K562 (cell line): ENCODE measurements around the gene LRRC8A.

Experiments used
- CTCF ChIP-seq, 3 experiments: IDR thresholded peaks in 2 of 3; conservative IDR thresholded peaks in 1 of 3; 2 replicates each; pipeline ENCODE4 v1.5.1; 2011 to 2012; ENCODE audit warnings: low read length in 3 of 3, mild to moderate bottlenecking in 3 of 3, control low read depth in 2 of 3, improper control_type of control experiment in 1 of 3, inconsistent platforms in 1 of 3, low read depth in 1 of 3, mixed read lengths in 1 of 3, moderate library complexity in 1 of 3; ENCODE audit not compliant: insufficient read depth in 2 of 3
- ETS2 ChIP-seq: IDR thresholded peaks from 2 replicates; pipeline ENCODE4 v1.6.1; 2016; ENCODE audit warnings: borderline replicate concordance, missing genetic modification characterization, mild to moderate bottlenecking, moderate library complexity, missing compliant biosample characterization; ENCODE audit not compliant: poor library complexity, severe bottlenecking
- NFRKB ChIP-seq: fragments of 450-650 bp; IDR thresholded peaks from 2 replicates; pipeline ENCODE4 v1.6.1; 2016; ENCODE audit warnings: low read depth
- NR2F6 ChIP-seq: fragments of 450-650 bp; formaldehyde crosslinking; IDR thresholded peaks from 2 replicates; pipeline ENCODE4 v1.4.0; 2020; ENCODE audit warnings: mild to moderate bottlenecking
- POLR2A ChIP-seq: fragments of 450-650 bp; conservative IDR thresholded peaks from 2 replicates; pipeline ENCODE4 v1.6.1; 2016
- TAF1 ChIP-seq: IDR thresholded peaks from 2 replicates; pipeline ENCODE4 v1.6.1; 2011; ENCODE audit warnings: mild to moderate bottlenecking, low read length, moderate library complexity; ENCODE audit not compliant: insufficient read depth, control insufficient read depth, severe bottlenecking; ENCODE audit errors: extremely low read depth
- TAF9B ChIP-seq: fragments of 450-650 bp; IDR thresholded peaks from 2 replicates; pipeline ENCODE4 v1.6.1; 2018; ENCODE audit warnings: mild to moderate bottlenecking; ENCODE audit not compliant: partially characterized antibody
- ZBTB9 ChIP-seq: fragments of 450-650 bp; formaldehyde crosslinking; IDR thresholded peaks from 2 replicates; pipeline ENCODE4 v1.4.0; 2020; ENCODE audit warnings: mild to moderate bottlenecking, moderate library complexity
- ZNF778 ChIP-seq: fragments of 450-650 bp; formaldehyde crosslinking; IDR thresholded peaks from 2 replicates; pipeline ENCODE4 v1.4.0; 2020; ENCODE audit warnings: mild to moderate bottlenecking, moderate library complexity
- TF ChIP-seq, protein P1 (sequence below): fragments of 250-450 bp; sonication (Bioruptor Pico); IDR thresholded peaks from 2 replicates; pipeline ENCODE4 v1.5.0; 2021; ENCODE audit warnings: mild to moderate bottlenecking, borderline replicate concordance
- TF ChIP-seq, protein P2 (sequence below): conservative IDR thresholded peaks from 2 replicates; pipeline ENCODE4 v1.6.1; 2011; ENCODE audit warnings: low read depth, mild to moderate bottlenecking, low read length; ENCODE audit not compliant: control insufficient read depth
- TF ChIP-seq, protein P3 (sequence below): fragments of 250-450 bp; sonication (Bioruptor Pico); IDR thresholded peaks from 2 replicates; pipeline ENCODE4 v1.8.0; 2021; ENCODE audit warnings: moderate library complexity, mild to moderate bottlenecking, inconsistent platforms

DNA sequence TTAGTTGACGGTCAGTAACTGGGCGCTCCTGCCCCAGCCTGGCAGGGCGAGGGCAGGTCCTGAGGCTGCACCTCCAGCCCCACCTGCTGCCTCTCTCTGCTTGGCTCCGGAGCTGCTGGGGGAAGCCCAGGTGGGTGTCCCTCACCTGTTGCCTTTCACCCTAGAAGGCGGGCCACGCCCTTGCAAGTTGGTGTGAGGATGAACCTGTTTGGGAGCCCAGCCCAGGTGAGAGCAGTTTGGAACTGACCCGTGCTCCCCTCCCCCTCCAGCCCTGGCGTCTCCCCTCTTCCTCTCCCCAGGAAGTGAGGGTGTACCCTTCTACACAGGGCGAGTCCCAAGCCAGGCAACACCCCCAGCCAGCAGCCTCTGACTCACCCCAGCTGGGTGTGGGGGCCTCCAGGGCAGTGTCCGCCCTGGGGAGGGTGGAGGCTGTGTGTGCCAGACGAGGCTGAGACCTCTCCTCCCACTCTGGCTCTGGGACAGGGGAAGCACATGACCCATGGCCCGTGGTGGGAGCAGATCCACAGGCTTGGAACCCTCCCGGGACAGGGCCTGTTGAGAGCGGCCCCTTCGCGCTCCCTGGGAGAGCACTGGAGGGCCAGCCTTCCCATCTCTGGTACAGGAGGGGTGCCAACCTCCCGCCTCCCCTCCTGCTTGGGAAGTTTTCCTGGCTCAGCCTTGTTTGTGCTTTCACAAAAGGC, 10.4 kb downstream of the LRRC8A start:
- TF ChIP-seq NR2F6 (CRISPR knock-in tag): no peak
- no peak for TF ChIP-seq TAF9B
- TF ChIP-seq ZBTB9 (CRISPR knock-in tag): no peak
- TF ChIP-seq, protein P1, sequence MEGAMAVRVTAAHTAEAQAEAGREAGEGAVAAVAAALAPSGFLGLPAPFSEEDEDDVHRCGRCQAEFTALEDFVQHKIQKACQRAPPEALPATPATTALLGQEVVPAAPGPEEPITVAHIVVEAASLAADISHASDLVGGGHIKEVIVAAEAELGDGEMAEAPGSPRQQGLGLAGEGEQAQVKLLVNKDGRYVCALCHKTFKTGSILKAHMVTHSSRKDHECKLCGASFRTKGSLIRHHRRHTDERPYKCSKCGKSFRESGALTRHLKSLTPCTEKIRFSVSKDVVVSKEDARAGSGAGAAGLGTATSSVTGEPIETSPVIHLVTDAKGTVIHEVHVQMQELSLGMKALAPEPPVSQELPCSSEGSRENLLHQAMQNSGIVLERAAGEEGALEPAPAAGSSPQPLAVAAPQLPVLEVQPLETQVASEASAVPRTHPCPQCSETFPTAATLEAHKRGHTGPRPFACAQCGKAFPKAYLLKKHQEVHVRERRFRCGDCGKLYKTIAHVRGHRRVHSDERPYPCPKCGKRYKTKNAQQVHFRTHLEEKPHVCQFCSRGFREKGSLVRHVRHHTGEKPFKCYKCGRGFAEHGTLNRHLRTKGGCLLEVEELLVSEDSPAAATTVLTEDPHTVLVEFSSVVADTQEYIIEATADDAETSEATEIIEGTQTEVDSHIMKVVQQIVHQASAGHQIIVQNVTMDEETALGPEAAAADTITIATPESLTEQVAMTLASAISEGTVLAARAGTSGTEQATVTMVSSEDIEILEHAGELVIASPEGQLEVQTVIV (CRISPR knock-in tag): no peak
- TF ChIP-seq POLR2A: no peak
- TF ChIP-seq, protein P2, sequence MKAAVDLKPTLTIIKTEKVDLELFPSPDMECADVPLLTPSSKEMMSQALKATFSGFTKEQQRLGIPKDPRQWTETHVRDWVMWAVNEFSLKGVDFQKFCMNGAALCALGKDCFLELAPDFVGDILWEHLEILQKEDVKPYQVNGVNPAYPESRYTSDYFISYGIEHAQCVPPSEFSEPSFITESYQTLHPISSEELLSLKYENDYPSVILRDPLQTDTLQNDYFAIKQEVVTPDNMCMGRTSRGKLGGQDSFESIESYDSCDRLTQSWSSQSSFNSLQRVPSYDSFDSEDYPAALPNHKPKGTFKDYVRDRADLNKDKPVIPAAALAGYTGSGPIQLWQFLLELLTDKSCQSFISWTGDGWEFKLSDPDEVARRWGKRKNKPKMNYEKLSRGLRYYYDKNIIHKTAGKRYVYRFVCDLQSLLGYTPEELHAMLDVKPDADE: no peak
- no peak for TF ChIP-seq NFRKB
- TF ChIP-seq ETS2: no peak
- no peak for TF ChIP-seq CTCF (IDR thresholded peaks at IDR 0.05 in 2 of 3, conservative IDR thresholded peaks at IDR 0.05 in 1 of 3; ENCODE audit: insufficient read depth in 2 of 3, low read depth in 1 of 3, low read length in 3 of 3)
- TF ChIP-seq ZNF778 (CRISPR knock-in tag): no peak
- no peak for TF ChIP-seq TAF1
- TF ChIP-seq, protein P3, sequence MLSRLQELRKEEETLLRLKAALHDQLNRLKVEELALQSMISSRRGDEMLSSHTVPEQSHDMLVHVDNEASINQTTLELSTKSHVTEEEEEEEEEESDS (CRISPR knock-in tag): no peak
